HG02571 (cell line): ENCODE results near the gene TAF1L.
"Not testable (repeated sequence)": the region's sequence is repeated elsewhere in the genome, so short reads cannot be mapped to it uniquely, and the experiment has no call there.

ENCODE experiments used
- ATAC-seq: cut with Tn5 transposase; IDR thresholded peaks from one replicate; pipeline ENCODE4 v1.9.1; 2021; ENCODE audit warnings: mild to moderate bottlenecking, moderate library complexity; ENCODE audit not compliant: unreplicated experiment

Gene TAF1L

GRCh38 chr9:32635362-32635761 is at the start of gene TAF1L:
Gene TAF1L (minus strand): TSS chr9:32635669. CDS start chr9:32635579, 90 bp downstream.
- no peak for ATAC-seq

DNA sequence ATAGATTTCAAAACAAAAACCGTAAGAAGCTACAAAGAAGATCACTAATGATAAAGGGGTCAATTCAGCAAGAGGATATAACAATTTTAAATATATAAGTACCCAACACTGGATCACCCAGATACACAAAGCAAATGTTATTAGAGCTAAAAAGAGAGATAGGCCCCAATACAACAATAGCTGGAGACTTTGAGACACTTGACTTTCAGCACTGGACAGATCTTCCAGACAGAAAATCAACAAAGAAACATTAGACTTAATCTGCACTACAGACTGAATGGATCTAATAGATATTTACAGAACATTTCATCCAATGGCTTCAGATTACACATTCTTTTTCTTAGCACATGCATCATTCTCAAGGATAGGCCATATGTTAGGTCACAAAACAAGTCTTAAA is 46.3 kb upstream of the TAF1L start:
- no peak for ATAC-seq

DNA sequence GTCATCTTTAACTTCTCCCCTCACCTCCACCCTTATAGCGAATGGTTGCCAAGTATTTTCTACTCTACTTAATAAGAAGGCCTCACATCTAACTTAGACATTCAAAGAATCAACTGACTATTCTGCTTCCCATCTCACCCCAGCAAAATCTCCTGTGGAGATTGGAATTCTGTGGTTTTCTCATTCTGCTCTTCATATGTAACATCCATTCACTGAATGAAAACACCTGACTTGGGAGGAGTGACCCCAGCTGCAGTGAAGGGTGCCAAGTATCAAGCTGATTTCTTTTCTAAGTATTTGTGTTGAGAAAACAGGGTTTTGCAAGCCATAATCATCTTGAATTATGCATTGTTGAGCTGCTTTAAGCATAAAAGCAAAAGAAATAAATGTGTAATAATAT is 42.5 kb upstream of the TAF1L start:
- ATAC-seq: no peak

GRCh38 chr9:32672469-32672868 is 37.0 kb upstream of the TAF1L start:
- ATAC-seq: no peak

DNA sequence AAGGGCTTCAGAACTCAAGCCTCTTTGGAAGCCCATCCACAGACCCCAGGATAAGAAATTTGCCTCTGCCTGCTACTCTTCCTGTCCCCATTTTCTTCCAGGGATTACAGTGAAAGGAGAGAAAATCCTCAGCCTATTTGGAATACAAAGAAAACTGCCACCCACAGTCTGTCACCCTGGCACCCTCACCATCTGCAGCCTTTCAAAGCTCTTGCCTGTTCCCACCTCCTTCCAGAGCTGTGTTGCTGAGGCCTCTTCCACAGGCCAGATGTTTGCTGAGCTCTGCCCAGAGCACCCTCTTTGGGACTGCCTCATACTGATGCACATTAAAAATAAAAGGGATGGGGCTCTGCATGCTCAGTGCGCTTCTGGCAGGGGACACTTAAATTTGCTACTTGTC is 35.9 kb upstream of the TAF1L start:
- ATAC-seq: no peak

DNA sequence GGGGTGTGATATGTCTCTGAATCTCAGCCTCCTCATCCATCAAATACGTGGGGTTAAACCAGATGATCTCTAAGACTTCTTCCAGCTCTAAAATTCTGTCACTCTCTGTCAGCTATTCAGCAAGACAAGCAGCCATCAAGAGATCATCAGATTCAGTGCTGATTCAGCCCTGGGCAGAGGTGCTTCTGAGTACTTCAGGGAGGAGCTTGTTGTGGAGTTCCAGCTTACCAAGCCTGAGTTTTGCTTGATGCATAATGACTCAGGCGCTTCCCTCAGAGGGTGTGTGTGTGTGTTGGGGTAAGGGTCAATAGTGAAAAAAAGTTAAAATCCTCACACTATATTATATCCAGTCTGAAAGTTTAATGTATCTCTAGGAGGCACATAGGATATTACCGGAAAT is 29.6 kb upstream of the TAF1L start:
- ATAC-seq: no peak

DNA sequence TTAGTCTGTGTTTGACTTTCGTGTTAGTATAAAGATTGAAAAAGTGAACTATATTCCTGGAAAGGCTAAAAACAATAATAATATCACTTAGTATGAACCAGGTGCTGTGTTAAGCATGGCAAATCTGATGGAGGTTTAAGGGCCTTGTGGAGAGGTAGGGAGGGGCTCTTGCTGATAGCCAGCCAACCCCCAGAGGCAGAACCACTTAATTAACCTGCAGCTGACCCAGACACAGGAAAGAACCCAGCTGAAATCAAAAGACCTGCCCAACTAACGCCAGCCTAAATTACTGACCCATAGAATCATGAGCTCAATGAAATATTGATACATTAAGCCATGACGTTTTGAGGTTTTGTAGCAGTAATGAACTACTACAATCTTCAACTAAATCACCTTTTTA is 28.3 kb upstream of the TAF1L start:
- ATAC-seq: no peak

DNA sequence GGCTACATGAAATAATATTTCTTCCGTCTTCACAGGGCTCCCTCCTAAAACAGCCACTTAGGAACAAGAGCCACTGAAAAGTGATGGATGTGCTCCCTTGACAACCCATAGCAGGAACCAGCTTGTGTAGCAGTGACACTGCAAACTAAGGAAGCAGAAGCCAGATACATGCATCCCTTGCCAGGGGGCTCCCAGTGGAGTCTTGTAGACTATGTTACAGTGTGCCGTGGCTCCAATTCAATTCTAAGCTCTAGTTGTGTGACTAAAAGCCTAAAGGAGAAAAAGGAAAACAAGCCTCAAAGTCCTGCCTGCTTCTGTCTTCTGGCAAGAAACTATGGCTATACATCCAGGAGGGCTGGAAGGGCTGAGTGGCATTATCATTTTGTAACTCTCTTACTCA is 12.2 kb upstream of the TAF1L start:
- ATAC-seq: no peak

DNA sequence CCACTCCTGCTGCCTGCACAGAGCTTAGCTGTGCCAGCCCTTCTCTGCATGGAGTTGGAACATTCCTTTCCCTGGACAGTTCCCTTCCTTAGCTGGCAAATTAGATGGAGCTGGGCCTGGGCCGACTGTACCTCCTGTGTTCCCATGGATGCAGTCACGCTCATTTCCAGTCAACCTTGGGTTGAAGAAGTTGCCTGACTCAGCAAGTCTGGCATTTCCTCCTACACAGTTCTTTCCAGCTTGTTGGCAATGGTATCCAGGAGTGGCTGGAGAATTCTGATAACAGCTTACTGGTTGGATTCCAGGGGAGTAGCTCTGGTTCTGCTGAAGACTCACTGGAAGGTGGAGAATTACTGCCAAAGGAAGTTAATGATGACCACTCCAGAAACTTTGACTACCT is 9.2 kb upstream of the TAF1L start:
- ATAC-seq: no peak

- ATAC-seq: not testable (repeated sequence)
Measured at GRCh38 chr9:32633151-32633550, 2.3 kb downstream of the TAF1L start.

DNA sequence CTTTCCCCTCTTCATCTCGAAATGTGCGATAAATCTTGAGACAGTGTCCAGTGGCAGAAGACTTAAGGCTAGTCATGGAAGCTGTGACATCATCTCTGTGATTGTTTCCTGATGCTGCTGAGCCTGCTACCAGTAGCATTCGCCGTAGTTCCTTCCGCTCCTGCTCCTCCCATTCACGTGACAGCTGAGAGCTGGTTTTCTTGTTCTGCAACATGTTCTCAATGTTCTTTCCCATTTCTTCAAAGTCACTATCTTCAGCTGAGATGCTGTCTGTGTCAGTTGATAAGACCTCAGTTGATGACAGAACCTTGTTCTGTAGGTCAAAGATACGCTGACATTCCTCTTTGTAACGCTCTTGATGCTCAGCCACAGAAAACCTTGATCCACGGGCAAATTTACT is 3.5 kb downstream of the TAF1L start:
- ATAC-seq: no peak

GRCh38 chr9:32627394-32627954 is 8.0 kb downstream of the TAF1L start:
- no peak for ATAC-seq

DNA sequence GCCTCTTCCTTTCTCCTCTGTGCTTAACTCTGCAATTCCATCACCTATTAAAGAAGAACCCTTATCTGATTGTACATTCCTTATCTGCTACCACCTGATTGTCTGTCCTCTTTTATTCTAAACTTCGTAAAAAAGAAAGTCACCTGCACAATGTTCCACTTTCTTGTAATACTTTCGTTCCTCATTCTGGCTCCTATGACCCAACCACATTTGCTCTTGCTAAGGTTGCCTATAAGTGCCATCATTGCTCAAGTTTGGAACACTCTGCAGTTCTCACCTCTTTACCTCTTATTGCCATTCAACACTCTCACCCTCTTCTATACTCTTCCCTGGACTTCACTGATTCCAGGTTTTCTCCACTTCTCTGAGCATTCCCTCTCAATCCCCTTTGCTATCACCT is 10.1 kb downstream of the TAF1L start:
- ATAC-seq: no peak

GRCh38 chr9:32622948-32623347 is 12.5 kb downstream of the TAF1L start:
- no peak for ATAC-seq

- ATAC-seq: no peak
Measured at GRCh38 chr9:32618261-32618660, 17.2 kb downstream of the TAF1L start.

DNA sequence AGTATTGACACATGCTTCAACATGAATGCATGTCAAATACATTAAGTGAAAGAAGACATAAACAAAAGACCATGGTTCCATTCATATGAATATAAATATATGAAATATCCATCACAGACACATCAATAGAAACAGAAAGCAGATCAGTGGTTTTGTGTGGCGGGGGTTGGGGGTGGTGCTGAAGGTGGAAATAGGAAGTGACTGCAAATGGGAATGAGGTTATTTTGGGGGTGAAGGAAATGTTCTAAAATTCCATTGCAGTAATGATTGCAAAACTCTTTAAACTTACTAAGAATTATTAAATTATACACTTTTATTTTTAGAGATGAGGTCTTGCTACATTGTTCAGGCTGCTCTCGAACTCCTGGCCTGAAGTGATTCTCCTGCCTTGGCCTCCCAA is 28.7 kb downstream of the TAF1L start:
- ATAC-seq: no peak

GRCh38 chr9:32603914-32604852 is 31.3 kb downstream of the TAF1L start:
- no peak for ATAC-seq

GRCh38 chr9:32599021-32599420 is 36.4 kb downstream of the TAF1L start:
- ATAC-seq: not testable (repeated sequence)

GRCh38 chr9:32596936-32597335 is 38.5 kb downstream of the TAF1L start:
- ATAC-seq: no peak

- ATAC-seq: no peak
Measured at GRCh38 chr9:32596096-32596865, 39.2 kb downstream of the TAF1L start.

DNA sequence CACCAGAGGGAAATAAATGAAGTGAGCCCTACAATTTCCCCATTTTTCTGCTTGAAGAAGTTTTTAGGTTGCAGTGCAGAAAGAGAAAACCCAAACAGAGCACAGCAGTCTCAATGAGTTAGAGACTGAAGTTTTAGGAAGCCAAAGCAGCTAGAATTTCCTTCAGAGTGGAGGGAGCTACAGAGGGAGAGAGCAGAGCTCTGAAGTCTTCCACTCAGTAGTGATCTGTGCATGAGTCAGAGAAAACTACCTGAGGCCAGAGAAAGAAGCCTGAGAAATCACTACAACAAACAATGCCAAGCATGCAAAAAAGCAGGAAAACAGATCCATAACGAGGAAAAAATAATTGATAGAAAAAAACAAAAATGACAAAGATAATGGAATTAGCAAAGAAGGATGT is 44.6 kb downstream of the TAF1L start:
- ATAC-seq: no peak

DNA sequence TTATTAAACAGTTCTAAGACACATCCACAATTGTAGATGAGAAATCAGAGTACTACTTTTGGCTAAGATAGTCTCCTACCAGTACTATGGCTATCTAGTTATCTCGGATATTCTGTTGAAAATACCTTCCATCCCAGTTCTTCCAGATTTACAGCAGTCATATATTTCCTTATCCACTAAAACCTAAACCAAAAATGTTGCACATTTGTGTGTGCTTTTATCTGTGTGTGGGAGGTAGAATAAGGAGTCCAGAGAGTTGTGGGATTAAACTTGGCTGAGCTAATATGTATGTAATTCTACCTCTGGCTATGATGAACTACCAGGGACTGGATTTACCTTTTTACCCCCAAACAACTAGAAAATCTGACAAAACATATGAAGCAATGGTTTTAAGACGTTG is 45.0 kb downstream of the TAF1L start:
- no peak for ATAC-seq
